A549 (cell line): ENCODE data around the gene CCDC117. TPM values are rescaled to one million over a fixed set of nuclear protein-coding genes. Genes with fewer than 3 reads are reported as not detected.

ENCODE experiments used
- ATAC-seq, 2 experiments: fragments of 200-7000 bp in 1 of 2; fragments of >200 bp in 1 of 2; cut with Nextera tagmentation in 1 of 2; cut with Tn5 transposase in 1 of 2; 3 replicates each; pipeline versions ENCODE4 v1.8.0 to v1.9.1; 2018 to 2020; ENCODE audit warnings: mild to moderate bottlenecking in 1 of 2, moderate library complexity in 1 of 2
- CTCF ChIA-PET: fragments of 300-600 bp; sonication (Branson Sonifier 250); formaldehyde crosslinking; extraction: SDS; loops from one replicate; lab custom pipeline; 2021; ENCODE audit warnings: antibody characterized with exemption, inconsistent platforms; lab: Yijun Ruan, JAX
- POLR2A ChIA-PET: fragments of 350-600 bp; formaldehyde crosslinking; extraction: SDS; loops from one replicate; lab custom pipeline; 2021; ENCODE audit warnings: antibody characterized with exemption, inconsistent platforms; lab: Yijun Ruan, JAX
- DNase-seq, 2 experiments: peaks; one replicate each; pipeline versions ENCODE4 v3.0.0 to v3.0.0-alpha.2; 2011 to 2016; ENCODE audit warnings: low read depth in 1 of 2, low spot score in 1 of 2
- FAIRE-seq: peaks from 2 replicates; lab custom pipeline; 2011; peaks lifted over from hg19 to GRCh38; lab: Jason Lieb, UNC
- H3K27ac ChIP-seq, 2 experiments: fragments of >200 bp; sonication (Bioruptor Twin); formaldehyde crosslinking; 3 replicates each; pipeline ENCODE4 v1.5.1; 2016 to 2017
- H3K4me1 ChIP-seq: fragments of >200 bp; sonication (Bioruptor Twin); formaldehyde crosslinking; 3 replicates; pipeline ENCODE4 v1.6.1; 2016
- H3K4me2 ChIP-seq: fragments of >200 bp; sonication (Bioruptor Twin); formaldehyde crosslinking; 3 replicates; pipeline ENCODE4 v1.6.1; 2016
- H3K4me3 ChIP-seq: fragments of >200 bp; sonication (Bioruptor Twin); formaldehyde crosslinking; 3 replicates; pipeline ENCODE4 v1.5.1; 2016
- H3K9me3 ChIP-seq: fragments of >200 bp; sonication (Bioruptor Twin); formaldehyde crosslinking; 3 replicates; pipeline ENCODE4 v1.6.1; 2016
- BCL3 ChIP-seq: fragments of >200 bp; sonication (Bioruptor Twin); formaldehyde crosslinking; IDR thresholded peaks from 3 replicates; pipeline ENCODE4 v1.6.1; 2016
- CHD4 ChIP-seq: fragments of 200-600 bp; sonication (generic); IDR thresholded peaks from 2 replicates; pipeline ENCODE4 v1.6.1; 2016; ENCODE audit warnings: antibody characterized with exemption, mild to moderate bottlenecking, borderline replicate concordance
- EHMT2 ChIP-seq: fragments of 200-600 bp; sonication (generic); IDR thresholded peaks from 2 replicates; pipeline ENCODE4 v1.6.1; 2016; ENCODE audit warnings: antibody characterized with exemption, low read depth, mild to moderate bottlenecking, moderate library complexity
- EP300 ChIP-seq, 2 experiments: fragments of >200 bp; sonication (Bioruptor Twin); formaldehyde crosslinking; IDR thresholded peaks; 2 replicates in 1 of 2; 3 replicates in 1 of 2; pipeline ENCODE4 v1.6.1; 2016 to 2017
- GATA3 ChIP-seq: IDR thresholded peaks from 2 replicates; pipeline ENCODE4 v1.6.1; 2012; ENCODE audit warnings: borderline replicate concordance
- HOXB13 ChIP-seq: fragments of 250-450 bp; sonication (Bioruptor Pico); IDR thresholded peaks from 2 replicates; pipeline ENCODE4 v1.5.0; 2020; ENCODE audit warnings: low read depth, mild to moderate bottlenecking, moderate library complexity
- JUN ChIP-seq, 2 experiments: fragments of >200 bp; sonication (Bioruptor Twin); formaldehyde crosslinking; IDR thresholded peaks; 2 replicates in 1 of 2; 3 replicates in 1 of 2; pipeline ENCODE4 v1.6.1; 2016 to 2017
- MYC ChIP-seq: IDR thresholded peaks from 2 replicates; pipeline ENCODE4 v1.6.1; 2012; ENCODE audit warnings: mild to moderate bottlenecking, inconsistent platforms, low read length, improper control_type of control experiment, borderline replicate concordance
- POLR2A ChIP-seq: IDR thresholded peaks from 2 replicates; pipeline ENCODE4 v1.6.1; 2012; ENCODE audit warnings: mild to moderate bottlenecking, low read length
- POLR2AphosphoS2 ChIP-seq: conservative IDR thresholded peaks from 2 replicates; pipeline ENCODE4 v1.6.1; 2012; ENCODE audit warnings: low read length, improper control_type of control experiment, inconsistent platforms
- RARB ChIP-seq: fragments of 250-450 bp; sonication (Bioruptor Pico); IDR thresholded peaks from 2 replicates; pipeline ENCODE4 v1.8.0; 2021; ENCODE audit warnings: mild to moderate bottlenecking, moderate library complexity
- REST ChIP-seq: fragments of 200-600 bp; sonication (generic); IDR thresholded peaks from 2 replicates; pipeline ENCODE4 v1.6.1; 2016; ENCODE audit warnings: antibody characterized with exemption, mild to moderate bottlenecking, moderate library complexity
- SREBF2 ChIP-seq: fragments of 450-650 bp; IDR thresholded peaks from 2 replicates; pipeline ENCODE4 v1.6.1; 2014; ENCODE audit warnings: mild to moderate bottlenecking, moderate library complexity
- TP53 ChIP-seq: fragments of 250-450 bp; sonication (Bioruptor Pico); IDR thresholded peaks from 2 replicates; pipeline ENCODE4 v1.5.0; 2021; ENCODE audit warnings: mild to moderate bottlenecking, moderate library complexity
- USF2 ChIP-seq: fragments of 450-650 bp; IDR thresholded peaks from 2 replicates; pipeline ENCODE4 v1.6.1; 2014; ENCODE audit warnings: antibody characterized with exemption
- ZNF302 ChIP-seq: fragments of 250-450 bp; sonication (Bioruptor Pico); IDR thresholded peaks from 2 replicates; pipeline ENCODE4 v1.9.0; 2021; ENCODE audit warnings: inconsistent platforms, mild to moderate bottlenecking, moderate library complexity
- WGBS: methylation state at CpG from one replicate; pipeline ENCODE4 v1.1.6; 2017; ENCODE audit errors: missing lambda C conversion rate; 5-methylcytosine and 5-hydroxymethylcytosine counted together
- polyA plus RNA-seq, 4 experiments: library from polyadenylated mRNA; depleted of rRNA in 3 of 4; stranded (reverse); fragments of >200 nt; fragmentation: RNase III in 1 of 4; extraction: RNeasy Plus Mini Kit Qiagen cat#74134 plus additional on column Dnase treatment in 1 of 4; gene quantifications; 2 replicates in 3 of 4; 3 replicates in 1 of 4; pipeline ENCODE4 v1.2.3, GENCODE V29; 2011 to 2017
- TF ChIP-seq, protein P1 (sequence below): fragments of 250-450 bp; sonication (Bioruptor Pico); IDR thresholded peaks from 2 replicates; pipeline ENCODE4 v1.5.0; 2020; ENCODE audit warnings: low read depth, mild to moderate bottlenecking, moderate library complexity

The CCDC117 gene
- polyA plus RNA-seq, 2 of the 4 experiments (the other 2 are of a cell fraction): 12.2 to 24.1 TPM

DNA sequence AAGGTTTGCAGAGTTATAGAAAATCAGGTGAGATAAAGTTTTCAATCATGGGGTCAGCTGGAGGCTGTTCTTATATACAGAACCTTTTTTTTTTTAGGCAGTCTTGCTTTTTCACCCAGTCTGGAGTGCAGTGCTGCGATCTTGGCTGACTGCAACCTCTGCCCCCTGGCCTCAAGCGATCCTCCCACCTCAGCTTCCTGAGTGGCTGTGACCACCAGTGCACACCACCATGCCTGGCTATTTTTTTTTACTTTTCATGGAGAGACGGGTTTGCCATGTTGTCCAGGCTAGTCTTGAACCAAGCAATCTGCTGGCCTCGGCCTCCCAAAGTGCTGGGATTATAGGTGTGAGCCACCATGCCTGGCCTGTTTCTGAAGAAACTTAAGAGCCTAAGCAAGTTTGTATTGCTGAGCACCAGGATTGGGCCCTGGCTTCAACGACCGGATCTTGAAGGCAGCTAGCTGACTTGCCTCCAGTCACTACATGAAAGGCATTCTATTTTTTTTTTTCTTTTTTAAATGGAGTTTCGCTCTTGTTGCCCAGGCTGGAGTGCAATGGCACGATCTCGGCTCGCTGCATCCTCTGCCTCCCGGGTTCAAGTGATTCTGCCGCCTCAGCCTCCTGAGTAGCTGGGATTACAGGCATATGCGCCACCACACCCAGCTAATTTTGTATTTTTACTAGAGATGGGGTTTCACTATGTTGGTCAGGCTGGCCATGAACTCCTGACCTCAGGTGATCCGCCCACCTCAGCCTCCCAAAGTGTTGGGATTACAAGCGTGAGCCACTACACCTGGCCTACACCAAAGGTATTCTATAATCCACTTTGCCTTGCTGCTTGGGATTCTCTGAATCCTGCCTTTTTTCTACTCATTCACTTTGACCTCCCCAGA lies 20.2 kb downstream of the CCDC117 start:
- ChIA-PET POLR2A (interaction anchor here (0.9 kb wide), 1 partner anchor 7 kb away, joined by 3 read pairs; no protein-coding TSS in a partner anchor), CTCF (interaction anchor here (0.6 to 0.9 kb wide), 4 partner anchors 16 to 80 kb away, joined by 3 read pairs; no protein-coding TSS in a partner anchor)
- peak; percentile 43 to 50; a peak in 4 of 6 replicates for ATAC-seq
- 91% methylated on average over 15 of the region's 15 CpGs for WGBS
- Histone ChIP-seq H3K4me2 (no peak overlapping the region), H3K27ac (no peak overlapping the region), H3K4me3 (no peak overlapping the region), H3K9me3 (no peaks in the 10 kb centered on the region), H3K4me1 (peaks cover 29% of the 10 kb centered on the region; the same call in 2 of the 3 replicates)
- DNase-seq: no peak
- TF ChIP-seq EHMT2 (no peak), POLR2A (no peak), JUN (IDR thresholded peaks at IDR 0.05) (peak in 1 of 2 experiments; percentile 31; a peak in 1 of 5 replicates)
- no peak for FAIRE-seq

DNA sequence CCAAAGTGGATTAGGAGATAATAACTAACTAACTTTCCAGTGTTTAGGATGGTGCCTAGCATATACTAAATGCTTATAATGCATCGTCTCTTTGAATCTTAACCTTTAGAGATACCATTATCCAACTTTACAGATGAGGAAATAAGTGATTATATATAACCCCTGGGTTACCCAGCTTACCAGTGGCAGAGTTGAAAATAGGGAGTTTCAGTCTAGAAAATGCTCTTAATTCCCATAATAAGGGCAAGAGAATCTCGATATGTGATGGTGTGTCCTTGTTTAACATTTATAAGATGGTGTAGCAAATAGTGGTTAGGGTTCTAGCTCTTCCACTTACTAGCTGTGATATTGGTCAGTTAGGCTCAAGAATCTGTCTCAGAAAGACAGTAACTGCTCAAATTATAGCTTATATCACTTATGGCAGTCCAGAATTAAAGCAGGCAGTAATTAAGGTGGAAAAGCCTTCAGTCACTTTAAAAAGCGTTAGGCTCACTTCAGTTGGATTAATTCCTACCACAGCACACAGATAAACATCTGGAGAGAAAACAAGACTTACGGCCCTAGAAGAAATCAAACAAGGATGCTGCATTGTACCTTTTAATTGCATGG lies 21.6 kb downstream of the CCDC117 start:
- Histone ChIP-seq H3K4me1 (peaks cover 33% of the 10 kb centered on the region; the same call in 2 of the 3 replicates), H3K9me3 (no peaks in the 10 kb centered on the region), H3K4me3 (no peak overlapping the region), H3K27ac (no peak overlapping the region), H3K4me2 (no peak overlapping the region)
- ATAC-seq (no peak), DNase-seq (no peak), FAIRE-seq (no peak)
- POLR2A ChIA-PET: interaction anchor here (0.9 kb wide), 1 partner anchor 8 kb away, joined by 3 read pairs; no protein-coding TSS in a partner anchor
- CTCF ChIA-PET: interaction anchor here (0.9 to 1.0 kb wide), 2 partner anchors 8 to 11 kb away, joined by 4 to 5 read pairs; no protein-coding TSS in a partner anchor
- 0 out of 2 replicates have a peak, but pooled peaks have one; percentile 34 for TF ChIP-seq POLR2AphosphoS2
- TF ChIP-seq EP300 (IDR thresholded peaks at IDR 0.05): no peak
- 89% methylated on average over 4 of the region's 4 CpGs for WGBS

- H3K27ac ChIP-seq: no peak overlapping the region
- no peak for ATAC-seq
- no peak overlapping the region for H3K4me3 ChIP-seq
- H3K4me2 ChIP-seq: no peak overlapping the region
- FAIRE-seq: no peak
- peaks cover 33% of the 10 kb centered on the region; the same call in 2 of the 3 replicates for H3K4me1 ChIP-seq
- TF ChIP-seq USF2: no peak
- TF ChIP-seq CHD4: no peak
- TF ChIP-seq REST: no peak
- no peak for TF ChIP-seq BCL3
- no peak for TF ChIP-seq ZNF302 (CRISPR knock-in tag)
- no peak for TF ChIP-seq HOXB13 (CRISPR knock-in tag)
- TF ChIP-seq POLR2A: no peak
- TF ChIP-seq EP300 (IDR thresholded peaks at IDR 0.05): no peak
- no peak for TF ChIP-seq SREBF2
- no peak for TF ChIP-seq MYC
- TF ChIP-seq GATA3: no peak
- TF ChIP-seq, protein P1, sequence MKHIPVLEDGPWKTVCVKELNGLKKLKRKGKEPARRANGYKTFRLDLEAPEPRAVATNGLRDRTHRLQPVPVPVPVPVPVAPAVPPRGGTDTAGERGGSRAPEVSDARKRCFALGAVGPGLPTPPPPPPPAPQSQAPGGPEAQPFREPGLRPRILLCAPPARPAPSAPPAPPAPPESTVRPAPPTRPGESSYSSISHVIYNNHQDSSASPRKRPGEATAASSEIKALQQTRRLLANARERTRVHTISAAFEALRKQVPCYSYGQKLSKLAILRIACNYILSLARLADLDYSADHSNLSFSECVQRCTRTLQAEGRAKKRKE (CRISPR knock-in tag): no peak
- TF ChIP-seq TP53 (CRISPR knock-in tag): no peak
- TF ChIP-seq RARB: no peak
- ChIA-PET POLR2A (interaction anchor here (0.5 kb wide), 1 partner anchor 9 kb away, joined by 6 read pairs; no protein-coding TSS in a partner anchor), CTCF (interaction anchor here (1.3 kb wide), 1 partner anchor 194 kb away, joined by 4 read pairs; no protein-coding TSS in a partner anchor)
- no peaks in the 10 kb centered on the region for H3K9me3 ChIP-seq
- no peak for DNase-seq
- 82% methylated on average over 6 of the region's 6 CpGs for WGBS
These were observed 22.7 kb downstream of the CCDC117 start for GRCh38 chr22:28795071-28795693.
